ENCODE results near the gene C5. TPM values are rescaled to one million over a fixed set of nuclear protein-coding genes. Genes with fewer than 3 reads are reported as not detected.

Gene C5
- total RNA-seq, 1 donor from 2014 or later, result 0.63 TPM

DNA sequence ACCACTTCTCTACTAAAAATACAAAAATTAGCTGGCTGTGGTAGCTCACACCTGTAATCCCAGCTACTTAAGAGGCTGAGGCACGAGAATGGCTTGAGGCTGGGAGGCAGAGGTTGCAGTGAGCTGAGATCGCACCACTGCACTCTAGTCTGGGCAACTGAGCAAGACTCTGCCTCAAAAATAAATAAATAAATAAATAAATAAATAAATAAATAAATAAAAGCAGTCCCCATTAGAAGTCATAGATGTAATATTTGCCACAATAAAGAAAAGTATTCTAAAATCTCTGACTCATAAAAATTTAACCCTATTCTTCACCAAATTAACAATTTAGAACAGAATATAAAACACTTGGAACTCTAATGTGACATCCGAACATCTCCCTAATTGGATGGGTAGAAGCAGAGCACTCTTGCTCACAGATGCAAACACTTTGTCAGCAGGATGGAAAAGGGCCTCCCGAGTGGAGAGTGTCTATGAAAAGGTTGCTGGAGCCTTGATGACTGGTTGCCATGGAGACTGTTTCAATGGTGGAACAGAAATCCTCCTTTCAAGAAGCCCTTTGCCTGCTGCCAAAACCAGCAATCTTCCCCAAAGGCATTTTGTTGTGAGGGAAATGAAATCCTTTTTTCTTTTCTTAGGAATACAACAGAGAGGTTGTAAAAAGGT, 84.6 kb downstream of the C5 start:
- H3K4me3 ChIP-seq (ENCODE audit: low read depth, low read length), result no peak overlapping the region
- H3K27me3 ChIP-seq (ENCODE audit: control insufficient read depth, insufficient read depth, low read length), result no peaks in the 10 kb centered on the region
- DNase-seq (ENCODE audit: low read depth), result no peak
- H3K36me3 ChIP-seq (ENCODE audit: control insufficient read depth, insufficient read depth, low read length), result no peaks in the 10 kb centered on the region
- TF ChIP-seq, protein P1, sequence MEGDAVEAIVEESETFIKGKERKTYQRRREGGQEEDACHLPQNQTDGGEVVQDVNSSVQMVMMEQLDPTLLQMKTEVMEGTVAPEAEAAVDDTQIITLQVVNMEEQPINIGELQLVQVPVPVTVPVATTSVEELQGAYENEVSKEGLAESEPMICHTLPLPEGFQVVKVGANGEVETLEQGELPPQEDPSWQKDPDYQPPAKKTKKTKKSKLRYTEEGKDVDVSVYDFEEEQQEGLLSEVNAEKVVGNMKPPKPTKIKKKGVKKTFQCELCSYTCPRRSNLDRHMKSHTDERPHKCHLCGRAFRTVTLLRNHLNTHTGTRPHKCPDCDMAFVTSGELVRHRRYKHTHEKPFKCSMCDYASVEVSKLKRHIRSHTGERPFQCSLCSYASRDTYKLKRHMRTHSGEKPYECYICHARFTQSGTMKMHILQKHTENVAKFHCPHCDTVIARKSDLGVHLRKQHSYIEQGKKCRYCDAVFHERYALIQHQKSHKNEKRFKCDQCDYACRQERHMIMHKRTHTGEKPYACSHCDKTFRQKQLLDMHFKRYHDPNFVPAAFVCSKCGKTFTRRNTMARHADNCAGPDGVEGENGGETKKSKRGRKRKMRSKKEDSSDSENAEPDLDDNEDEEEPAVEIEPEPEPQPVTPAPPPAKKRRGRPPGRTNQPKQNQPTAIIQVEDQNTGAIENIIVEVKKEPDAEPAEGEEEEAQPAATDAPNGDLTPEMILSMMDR (IDR thresholded peaks at IDR 0.05; ENCODE audit: insufficient read depth, low read length, poor library complexity, severe bottlenecking), result no peak

DNA sequence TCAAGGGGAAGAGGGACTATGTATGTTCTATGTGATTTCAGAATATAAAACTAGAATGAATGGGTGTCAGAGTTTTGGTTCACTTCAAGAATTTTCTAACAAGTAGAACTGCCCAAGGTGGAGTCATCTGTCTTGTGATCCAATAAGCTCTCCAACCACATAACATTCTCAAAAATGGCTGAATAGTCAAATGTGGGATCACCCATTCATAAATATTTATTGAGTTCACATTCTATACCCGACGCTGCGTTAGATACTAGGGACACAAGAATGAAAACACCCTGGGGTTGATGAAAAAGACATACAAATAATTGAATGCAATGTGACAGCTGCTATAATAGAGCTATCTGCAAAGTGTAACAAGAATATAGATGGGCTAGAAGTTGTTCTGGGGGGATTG, 88.1 kb downstream of the C5 start:
- DNase-seq (ENCODE audit: low read depth), result no peak
- TF ChIP-seq, protein P1 (IDR thresholded peaks at IDR 0.05; ENCODE audit: insufficient read depth, low read length, poor library complexity, severe bottlenecking), result no peak
- Histone ChIP-seq H3K27me3 (ENCODE audit: control insufficient read depth, insufficient read depth, low read length) (no peaks in the 10 kb centered on the region), H3K36me3 (ENCODE audit: control insufficient read depth, insufficient read depth, low read length) (no peaks in the 10 kb centered on the region), H3K4me3 (ENCODE audit: low read depth, low read length) (no peak overlapping the region)

DNA sequence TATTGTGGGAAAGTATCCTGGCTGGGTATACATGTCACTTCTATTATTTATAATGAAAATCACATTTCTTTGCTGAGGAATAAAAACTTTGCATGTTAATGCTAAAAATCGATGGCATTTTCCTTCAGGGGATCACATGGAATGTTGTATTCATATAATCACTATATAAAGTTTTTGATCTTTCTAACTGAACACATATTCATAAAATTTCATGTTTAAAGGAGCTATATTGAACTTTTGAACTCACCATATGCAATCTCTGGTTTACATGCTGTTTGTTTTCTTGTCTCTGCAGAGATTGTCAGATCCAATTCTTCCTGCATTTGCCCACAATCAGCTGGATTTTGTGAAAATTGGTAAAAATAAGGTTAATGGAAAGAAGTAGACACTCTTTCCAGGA, 90.1 kb downstream of the C5 start:
- Histone ChIP-seq H3K27me3 (ENCODE audit: control insufficient read depth, insufficient read depth, low read length) (no peaks in the 10 kb centered on the region), H3K4me3 (ENCODE audit: low read depth, low read length) (no peak overlapping the region)
- TF ChIP-seq, protein P1 (IDR thresholded peaks at IDR 0.05; ENCODE audit: insufficient read depth, low read length, poor library complexity, severe bottlenecking), result no peak

DNA sequence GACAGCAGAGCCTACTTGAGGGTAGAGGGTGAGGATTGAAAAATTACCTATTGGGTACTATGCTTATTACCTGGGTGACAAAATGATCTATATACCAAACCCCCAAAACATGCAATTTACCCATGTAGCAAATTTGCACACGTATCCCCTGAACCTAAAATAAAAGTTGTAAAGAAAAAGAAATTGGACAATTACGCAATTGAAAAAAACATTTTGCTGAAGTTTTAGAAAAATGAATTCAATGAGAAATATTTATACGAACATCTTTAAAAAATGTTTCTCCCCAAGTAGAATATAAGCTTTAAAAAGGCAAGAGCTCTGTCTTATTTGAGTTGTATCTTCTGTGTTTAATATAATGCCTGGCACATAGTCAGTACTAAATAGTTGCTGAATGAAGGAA, 93.2 kb downstream of the C5 start:
- no peak for DNase-seq (ENCODE audit: low read depth)
- no peaks in the 10 kb centered on the region for H3K36me3 ChIP-seq (ENCODE audit: control insufficient read depth, insufficient read depth, low read length)
- H3K27me3 ChIP-seq (ENCODE audit: control insufficient read depth, insufficient read depth, low read length), result no peaks in the 10 kb centered on the region
- H3K4me3 ChIP-seq (ENCODE audit: low read depth, low read length), result no peak overlapping the region
- TF ChIP-seq, protein P1 (IDR thresholded peaks at IDR 0.05; ENCODE audit: insufficient read depth, low read length, poor library complexity, severe bottlenecking), result no peak

More for the DNA sequence above, 90.1 kb downstream of the C5 start:
- DNase-seq (ENCODE audit: low read depth), result no peak
- H3K36me3 ChIP-seq (ENCODE audit: control insufficient read depth, insufficient read depth, low read length), result no peaks in the 10 kb centered on the region

DNA sequence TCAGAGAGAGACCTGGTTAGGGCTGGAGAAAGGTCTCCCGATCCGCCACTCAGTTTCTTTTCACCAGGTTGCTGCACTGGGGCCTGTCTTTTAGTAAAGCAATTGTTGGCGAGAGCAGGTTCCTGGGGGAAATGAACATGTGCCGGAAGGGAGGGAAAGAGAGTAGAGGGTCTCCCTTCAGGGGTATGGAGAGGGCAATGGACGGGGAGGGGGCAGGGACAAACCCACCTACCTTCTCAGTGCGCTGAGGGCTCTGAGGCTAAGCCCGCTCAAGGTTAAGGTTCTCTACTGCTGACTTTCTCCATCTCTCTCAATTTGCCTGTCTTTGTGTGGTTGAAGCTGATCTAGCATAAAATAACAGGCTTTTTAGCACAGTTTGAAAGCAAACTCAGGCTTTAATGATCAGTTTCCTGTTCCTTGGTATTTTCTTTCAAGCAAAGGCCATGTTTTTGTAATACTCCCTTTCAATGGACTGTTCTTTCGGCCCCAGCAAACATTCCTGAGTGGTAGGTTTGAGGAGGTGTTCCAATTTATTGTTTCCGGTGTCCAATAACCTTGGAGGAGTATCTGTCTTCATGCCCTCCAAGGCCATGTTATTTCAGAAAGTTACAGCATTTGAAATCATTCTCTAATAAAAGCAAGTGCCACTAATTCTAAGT, 98.0 kb downstream of the C5 start:
- H3K4me3 ChIP-seq (ENCODE audit: low read depth, low read length), result no peak overlapping the region
- TF ChIP-seq, protein P1 (IDR thresholded peaks at IDR 0.05; ENCODE audit: insufficient read depth, low read length, poor library complexity, severe bottlenecking), result no peak
- no peaks in the 10 kb centered on the region for H3K36me3 ChIP-seq (ENCODE audit: control insufficient read depth, insufficient read depth, low read length)
- no peak for DNase-seq (ENCODE audit: low read depth)
- H3K27me3 ChIP-seq (ENCODE audit: control insufficient read depth, insufficient read depth, low read length), result no peaks in the 10 kb centered on the region
